Measurements from ENCODE around the gene FRMD4A.

Gene FRMD4A

DNA sequence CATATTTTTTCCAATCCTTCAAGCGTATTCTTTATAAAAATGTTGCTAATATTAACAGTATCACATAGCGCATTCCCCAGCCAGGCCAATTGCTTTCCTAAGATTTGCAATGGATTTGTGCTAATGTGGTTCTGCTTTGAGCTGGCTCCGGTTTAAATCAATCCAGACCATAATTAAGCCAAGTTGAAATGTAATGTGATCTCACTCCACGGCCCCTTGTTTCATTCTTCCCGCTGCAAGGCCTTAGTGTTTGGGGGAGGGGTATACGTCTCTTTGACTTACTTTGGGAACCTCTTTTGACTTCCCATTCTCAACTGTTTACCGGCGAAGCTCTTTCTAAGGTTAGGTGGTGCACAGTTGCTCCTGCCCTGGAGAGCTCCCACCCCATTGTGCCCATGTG is 657.6 kb downstream of the FRMD4A start:
- H3K4me3 ChIP-seq (ENCODE audit: low read length) = no peak overlapping the region
- TF ChIP-seq ZNF274 (IDR thresholded peaks at IDR 0.05; ENCODE audit: low read depth, low read length) = no peak

DNA sequence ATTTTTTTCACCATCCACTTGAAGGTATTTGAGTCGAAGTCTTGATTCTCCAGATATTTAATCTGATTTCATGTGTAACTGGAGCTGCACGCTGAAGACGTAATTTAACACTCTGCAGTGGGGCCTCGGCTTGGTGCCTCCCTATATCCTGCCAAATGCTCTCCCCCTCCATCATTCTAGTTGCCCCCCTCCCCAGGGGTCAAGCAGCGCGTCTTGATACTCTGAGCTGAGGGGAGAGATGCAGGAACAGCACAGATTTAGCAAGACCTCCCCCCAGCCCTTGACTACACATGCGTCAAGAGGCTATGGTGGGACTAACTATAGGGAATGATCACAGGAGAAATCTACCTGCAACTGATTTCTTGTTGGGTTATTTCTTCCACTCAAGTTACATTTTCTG is 658.2 kb downstream of the FRMD4A start:
- H3K4me3 ChIP-seq (ENCODE audit: low read length) = no peak overlapping the region
- no peak for TF ChIP-seq ZNF274 (IDR thresholded peaks at IDR 0.05; ENCODE audit: low read depth, low read length)

DNA sequence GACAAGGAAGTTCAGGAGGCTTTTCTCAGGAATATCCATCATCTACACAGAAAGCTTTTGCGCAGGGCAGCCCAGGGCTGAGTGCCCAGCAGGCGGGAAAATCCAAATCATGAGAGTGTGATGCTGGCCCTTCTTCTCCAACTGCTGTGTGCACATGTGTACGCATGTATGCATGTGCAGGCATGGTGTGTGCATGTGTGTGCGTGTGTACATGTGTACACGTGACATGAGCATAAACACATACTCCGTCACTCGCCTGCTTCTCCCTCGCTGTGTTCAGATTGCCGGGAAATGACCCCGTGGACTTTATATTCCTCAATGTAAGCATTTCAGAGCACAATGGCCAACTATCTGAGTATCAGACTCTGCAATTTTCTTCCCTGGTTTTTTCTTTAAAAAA is 658.8 kb downstream of the FRMD4A start:
- H3K4me3 ChIP-seq (ENCODE audit: low read length) = no peak overlapping the region
- TF ChIP-seq ZNF274 (IDR thresholded peaks at IDR 0.05; ENCODE audit: low read depth, low read length) = no peak

DNA sequence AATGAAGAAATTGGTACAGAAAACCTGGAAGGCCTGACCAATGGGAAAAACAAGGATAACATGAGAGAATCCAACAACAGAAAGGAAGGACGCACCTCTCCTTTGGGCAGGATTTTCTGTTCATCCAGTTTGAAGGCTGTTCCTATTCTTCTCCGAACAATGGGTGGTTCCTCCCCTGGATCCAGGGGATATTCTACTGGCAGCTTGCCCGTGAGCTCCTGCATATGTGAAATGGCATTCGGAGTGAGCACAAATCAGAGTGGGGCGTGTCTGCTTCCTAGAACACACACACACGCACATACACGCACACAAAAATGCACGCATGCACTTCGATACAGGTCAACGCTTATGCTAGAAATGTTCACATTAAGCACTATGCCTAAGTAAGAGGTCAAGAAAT is 660.4 kb downstream of the FRMD4A start:
- no peak overlapping the region for H3K4me3 ChIP-seq (ENCODE audit: low read length)
- no peak for TF ChIP-seq ZNF274 (IDR thresholded peaks at IDR 0.05; ENCODE audit: low read depth, low read length)

DNA sequence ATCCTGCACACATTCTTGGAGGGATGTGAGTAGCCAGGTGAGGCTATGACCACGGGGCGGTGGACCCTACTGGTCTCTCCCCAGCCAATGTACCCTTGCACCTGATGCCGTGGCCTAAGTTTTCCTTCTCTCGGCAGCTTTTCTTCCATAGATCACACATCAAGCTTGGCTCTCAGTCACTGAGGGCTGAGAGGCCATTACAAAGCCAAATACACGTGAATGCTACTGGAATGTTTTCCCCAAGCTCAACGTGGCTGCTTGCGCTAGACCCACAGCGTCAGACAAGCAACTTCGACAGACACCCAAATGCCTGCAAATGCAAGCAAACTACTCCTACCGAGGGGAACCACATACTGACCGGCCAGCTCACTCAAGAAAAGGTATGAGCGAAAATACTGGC is 660.8 kb downstream of the FRMD4A start:
- no peak for TF ChIP-seq ZNF274 (IDR thresholded peaks at IDR 0.05; ENCODE audit: low read depth, low read length)
- H3K4me3 ChIP-seq (ENCODE audit: low read length) = no peak overlapping the region

DNA sequence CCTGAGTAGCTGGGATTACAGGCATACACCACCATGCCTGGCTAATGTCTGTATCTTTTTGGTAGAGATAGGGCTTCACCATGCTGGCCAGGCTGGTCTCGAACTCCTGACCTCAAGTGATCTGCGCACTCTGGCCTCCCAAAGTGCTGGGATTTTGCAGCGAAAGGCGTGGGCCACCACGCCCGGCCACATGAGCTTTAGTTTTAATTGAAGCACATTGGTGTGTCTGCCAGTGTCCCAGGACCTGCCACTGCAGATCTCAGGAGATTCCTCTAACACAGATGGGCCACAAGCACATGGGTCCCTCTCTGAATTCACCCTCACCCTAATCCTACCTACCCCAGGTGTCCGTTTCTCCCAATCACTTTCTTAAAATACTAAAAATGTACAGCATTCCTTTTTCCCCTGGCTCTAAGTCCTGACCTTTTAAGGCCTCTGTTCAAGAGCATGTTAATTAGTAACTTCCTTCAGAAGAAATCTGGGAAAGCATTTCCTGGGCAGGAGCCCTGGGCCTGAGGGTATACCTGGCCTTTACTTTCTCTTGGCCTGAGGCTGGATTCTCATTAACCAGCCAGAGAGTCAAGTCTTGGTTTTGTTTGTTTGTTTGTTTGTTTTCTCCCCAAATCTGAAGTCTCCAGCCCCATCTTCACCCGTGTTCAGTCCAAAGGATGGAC is 661.4 kb downstream of the FRMD4A start:
- no peak for TF ChIP-seq ZNF274 (IDR thresholded peaks at IDR 0.05; ENCODE audit: low read depth, low read length)
- no peak overlapping the region for H3K4me3 ChIP-seq (ENCODE audit: low read length)

DNA sequence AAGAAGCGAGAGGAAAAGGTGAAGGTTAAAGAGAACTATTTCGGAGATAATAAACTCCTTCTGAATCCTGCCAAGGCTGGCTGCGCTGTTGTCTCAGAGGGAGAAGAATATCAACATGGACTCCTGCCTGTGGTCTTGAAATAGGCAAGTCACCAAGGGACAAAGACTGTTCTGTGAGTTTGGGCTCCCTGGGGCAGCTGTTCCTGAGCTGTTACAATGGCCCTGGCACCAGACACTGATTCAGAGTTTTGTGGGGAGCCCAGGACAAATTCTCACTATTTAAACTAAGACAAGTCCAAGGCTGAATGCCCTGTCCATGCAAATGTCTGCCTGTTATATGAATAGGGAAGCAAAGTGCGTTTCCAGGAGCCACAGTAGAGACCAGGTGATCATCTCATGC is 662.6 kb downstream of the FRMD4A start:
- no peak for TF ChIP-seq ZNF274 (IDR thresholded peaks at IDR 0.05; ENCODE audit: low read depth, low read length)
- H3K4me3 ChIP-seq (ENCODE audit: low read length) = no peak overlapping the region

DNA sequence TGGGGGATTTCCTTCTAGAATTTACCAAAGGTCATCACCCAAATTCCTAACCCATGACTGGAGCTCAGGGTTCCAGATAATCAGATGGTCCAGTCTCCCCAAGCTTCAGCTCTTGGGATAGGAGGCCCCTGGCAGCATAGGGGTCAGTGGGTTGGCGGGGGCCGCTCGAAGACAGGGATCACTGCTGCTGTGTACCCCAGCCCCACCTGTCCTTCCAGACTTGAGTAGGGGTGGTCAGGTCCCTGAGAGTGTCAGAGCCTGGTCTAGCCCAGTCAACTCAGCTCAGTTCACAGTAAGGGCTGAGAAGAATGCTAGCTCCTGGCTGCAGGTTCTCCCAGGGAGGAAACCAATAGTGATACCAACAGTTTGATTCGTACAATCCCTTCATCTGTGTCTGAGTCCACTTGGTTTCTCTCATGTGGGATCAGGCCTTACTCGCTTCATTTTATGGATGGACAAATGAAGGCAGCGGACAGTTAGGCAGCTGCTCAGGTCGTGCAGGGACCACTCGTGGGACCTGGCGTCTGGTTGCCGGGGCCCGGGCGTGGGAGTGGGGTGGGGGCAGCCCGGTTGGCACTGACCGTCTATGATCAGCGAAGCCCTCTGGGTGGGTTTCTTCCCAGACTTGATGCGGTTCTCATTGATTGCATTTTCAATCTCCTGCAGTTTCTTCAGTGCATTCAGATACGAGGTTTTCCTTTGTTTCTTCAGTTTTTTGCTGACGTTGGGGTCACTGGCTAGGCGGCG is 665.0 kb downstream of the FRMD4A start:
- no peak overlapping the region for H3K4me3 ChIP-seq (ENCODE audit: low read length)
- no peak for TF ChIP-seq ZNF274 (IDR thresholded peaks at IDR 0.05; ENCODE audit: low read depth, low read length)

DNA sequence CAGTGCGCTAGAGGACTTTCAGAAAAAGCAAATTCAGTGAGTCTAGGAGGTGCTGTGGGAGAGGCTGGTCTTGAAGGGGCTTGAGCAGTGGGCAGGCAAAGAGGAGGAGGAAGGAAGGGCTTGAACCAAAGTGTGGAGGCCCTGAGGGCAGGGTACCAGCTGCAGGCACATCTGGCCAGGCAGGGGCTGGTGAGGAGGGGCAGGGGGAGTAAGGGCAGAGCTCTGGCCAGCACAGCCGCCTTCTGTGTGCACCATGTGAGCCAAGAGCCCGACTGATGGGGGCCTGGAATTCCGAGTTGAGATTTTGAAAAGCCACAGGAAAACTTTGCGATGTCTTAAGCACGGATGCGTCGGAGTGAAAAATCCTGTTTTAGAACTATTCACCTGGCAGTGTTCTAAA is 669.5 kb downstream of the FRMD4A start:
- H3K4me3 ChIP-seq (ENCODE audit: low read length) = no peak overlapping the region
- TF ChIP-seq ZNF274 (IDR thresholded peaks at IDR 0.05; ENCODE audit: low read depth, low read length) = no peak

DNA sequence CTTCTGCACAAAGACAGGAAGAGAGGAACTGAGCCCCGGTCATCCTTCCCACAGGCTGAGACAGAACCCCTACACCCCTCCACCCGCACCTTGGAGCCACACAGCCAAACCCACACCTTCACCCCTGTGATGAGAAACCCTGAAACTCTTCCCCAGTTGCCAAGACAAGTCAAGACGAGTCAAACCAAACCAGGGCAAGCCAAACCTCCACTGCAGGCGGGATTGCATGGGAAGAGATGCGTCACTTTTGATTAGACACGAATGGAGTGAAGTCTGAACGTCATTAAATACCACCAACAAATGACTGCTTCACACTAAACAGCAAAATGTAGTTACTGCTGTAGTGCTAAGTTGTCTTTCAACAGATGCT is 670.2 kb downstream of the FRMD4A start:
- no peak for TF ChIP-seq ZNF274 (IDR thresholded peaks at IDR 0.05; ENCODE audit: low read depth, low read length)
- no peak overlapping the region for H3K4me3 ChIP-seq (ENCODE audit: low read length)

DNA sequence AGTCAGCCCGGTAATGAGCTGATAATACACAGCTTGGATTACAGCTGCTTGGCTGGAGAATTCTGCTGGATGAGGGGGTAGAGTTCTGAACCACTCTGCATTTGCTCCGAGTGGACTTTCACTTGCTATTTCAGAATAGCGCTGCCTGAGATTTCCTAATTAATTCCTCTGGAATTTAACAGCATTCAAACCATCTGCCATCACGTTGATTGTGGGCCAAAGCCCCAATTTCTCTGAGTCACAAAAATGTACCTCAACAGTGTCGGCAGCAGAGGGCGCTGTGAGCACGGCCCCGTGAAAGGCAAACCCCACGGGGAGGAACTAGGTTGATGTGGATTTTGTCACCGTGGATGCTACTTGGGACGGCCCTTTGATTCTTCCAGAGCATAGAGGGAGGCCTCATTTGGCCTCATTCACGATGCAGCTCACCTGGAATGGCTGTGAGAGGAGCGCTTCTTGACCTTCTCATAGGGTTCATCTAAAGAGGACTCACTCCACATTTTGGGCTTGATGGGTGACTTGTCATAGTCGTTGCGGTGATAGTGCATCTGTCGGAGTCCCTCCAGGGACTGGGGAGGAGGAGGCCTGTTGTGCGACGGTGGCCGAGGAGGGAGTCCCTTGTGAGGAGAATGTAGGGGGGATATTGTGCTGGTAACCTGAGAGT is 670.7 kb downstream of the FRMD4A start:
- H3K4me3 ChIP-seq (ENCODE audit: low read length) = no peak overlapping the region
- TF ChIP-seq ZNF274 (IDR thresholded peaks at IDR 0.05; ENCODE audit: low read depth, low read length) = no peak

DNA sequence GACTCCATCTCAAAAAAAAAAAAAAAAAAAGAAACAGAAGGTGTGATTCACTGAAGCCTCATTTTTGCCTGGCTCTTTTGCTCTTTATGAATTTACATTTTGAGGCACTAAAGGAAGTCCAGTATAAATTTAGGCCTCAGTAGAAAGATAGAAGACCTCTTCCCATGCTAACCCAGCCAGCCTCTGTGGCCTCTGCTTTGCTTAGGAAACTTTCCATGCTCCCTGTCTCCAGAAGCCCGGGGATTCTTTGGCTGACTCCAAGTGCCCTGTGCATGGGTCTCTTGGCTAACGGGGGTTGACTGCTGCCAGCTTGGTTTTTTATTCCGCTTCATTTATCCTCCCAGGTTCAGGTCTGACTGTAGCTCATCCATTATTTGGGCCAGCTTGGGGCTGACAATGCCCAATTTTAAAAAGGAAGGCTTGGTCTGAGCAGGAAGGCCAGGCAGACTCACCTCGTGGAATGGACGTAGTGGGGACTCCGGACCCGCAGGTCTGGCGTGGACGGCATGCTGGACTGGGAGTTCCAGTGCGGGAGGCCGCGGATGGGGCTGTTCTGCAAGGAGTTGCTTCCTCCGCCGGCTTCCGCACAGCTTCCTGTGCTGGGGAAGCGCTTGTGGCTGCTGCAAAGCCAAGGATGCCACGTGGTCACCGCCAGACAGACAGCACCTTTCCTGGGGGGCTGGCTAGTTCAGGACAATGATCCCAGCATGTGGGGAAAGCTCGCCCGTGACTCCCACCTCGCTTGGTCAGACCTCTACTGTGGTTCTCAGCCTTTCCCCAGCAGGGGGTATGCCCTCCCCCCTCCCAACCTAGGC is 671.6 kb downstream of the FRMD4A start:
- H3K4me3 ChIP-seq (ENCODE audit: low read length) = peak overlapping the region; percentile 4; the same call in 1 of the 2 replicates
- no peak for TF ChIP-seq ZNF274 (IDR thresholded peaks at IDR 0.05; ENCODE audit: low read depth, low read length)

DNA sequence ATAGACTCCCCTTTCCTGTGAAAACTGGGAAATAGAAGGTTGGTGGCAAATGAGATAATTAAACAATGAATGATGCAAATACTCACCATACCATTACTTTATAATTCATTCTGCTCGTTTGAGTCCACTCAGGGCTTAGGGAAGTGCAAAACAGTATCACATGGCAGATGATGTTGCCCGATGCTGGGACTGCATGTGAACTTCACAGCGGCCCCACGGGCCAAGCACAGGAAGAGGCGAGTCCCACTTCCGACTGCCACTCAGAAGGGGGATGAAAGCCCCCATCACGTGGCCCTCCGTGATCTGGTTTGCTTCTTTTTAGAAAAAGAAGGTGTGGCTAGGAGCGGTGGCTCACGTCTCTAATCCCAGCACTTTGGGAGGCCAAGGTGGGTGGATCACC is 672.5 kb downstream of the FRMD4A start:
- no peak for TF ChIP-seq ZNF274 (IDR thresholded peaks at IDR 0.05; ENCODE audit: low read depth, low read length)
- no peak overlapping the region for H3K4me3 ChIP-seq (ENCODE audit: low read length)

DNA sequence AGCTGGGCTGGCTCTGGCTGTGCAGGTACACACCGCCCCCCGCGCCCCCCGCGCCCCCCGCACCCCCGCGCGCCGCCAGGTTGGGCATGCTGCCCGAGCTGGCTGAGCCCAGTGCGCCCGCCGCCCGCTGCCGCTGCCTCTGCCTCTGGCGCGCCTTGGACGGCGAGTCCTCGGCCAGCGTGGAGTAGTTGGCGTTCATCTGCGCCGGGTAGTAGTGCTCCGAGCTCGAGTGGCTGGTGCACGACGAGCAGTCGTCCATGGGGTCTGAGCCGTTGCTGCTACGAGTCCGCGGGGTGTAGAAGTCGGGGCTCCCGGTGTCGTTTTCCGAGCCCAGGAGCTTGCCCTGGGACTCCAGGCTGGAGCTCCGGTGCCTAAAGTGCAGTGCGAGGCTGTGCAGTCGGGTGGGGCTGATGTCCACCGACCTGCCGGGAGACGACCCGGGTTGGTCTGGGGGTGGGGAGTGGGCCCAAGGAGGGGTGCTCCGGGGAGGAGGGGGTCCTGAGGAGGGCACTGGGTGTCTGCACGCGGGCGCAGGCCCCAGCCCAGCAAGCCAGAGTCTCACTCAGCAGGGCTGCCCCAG is 673.5 kb downstream of the FRMD4A start:
- no peak for TF ChIP-seq ZNF274 (IDR thresholded peaks at IDR 0.05; ENCODE audit: low read depth, low read length)
- H3K4me3 ChIP-seq (ENCODE audit: low read length) = no peak overlapping the region

All from GM08714 (cell line).